ENCODE data around the gene NRG3.

Gene NRG3

GRCh38 chr10:82908096-82908495 is 1033.1 kb downstream of the NRG3 start:
- no peak overlapping the region for H3K27ac ChIP-seq (ENCODE audit: low read depth in 2 of 2, low read length in 2 of 2)
- H3K4me3 ChIP-seq (ENCODE audit: low read length in 2 of 2), result no peak overlapping the region
- no peaks in the 10 kb centered on the region for H3K4me1 ChIP-seq (ENCODE audit: control insufficient read depth in 2 of 2, insufficient read depth in 2 of 2, low read length in 2 of 2)
- no peaks in the 10 kb centered on the region for H3K27me3 ChIP-seq (ENCODE audit: control insufficient read depth in 2 of 2, insufficient read depth in 2 of 2, low read length in 2 of 2)
- H3K36me3 ChIP-seq (ENCODE audit: control insufficient read depth in 2 of 2, insufficient read depth in 2 of 2, low read length in 2 of 2), result no peaks in the 10 kb centered on the region
- no peak overlapping the region for H3K9ac ChIP-seq (ENCODE audit: low read depth in 1 of 2, low read length in 2 of 2)
- H3K9me3 ChIP-seq (ENCODE audit: control insufficient read depth in 2 of 2, low read length in 2 of 2), result peaks cover 2 to 4% of the 10 kb centered on the region in 2 donors

DNA sequence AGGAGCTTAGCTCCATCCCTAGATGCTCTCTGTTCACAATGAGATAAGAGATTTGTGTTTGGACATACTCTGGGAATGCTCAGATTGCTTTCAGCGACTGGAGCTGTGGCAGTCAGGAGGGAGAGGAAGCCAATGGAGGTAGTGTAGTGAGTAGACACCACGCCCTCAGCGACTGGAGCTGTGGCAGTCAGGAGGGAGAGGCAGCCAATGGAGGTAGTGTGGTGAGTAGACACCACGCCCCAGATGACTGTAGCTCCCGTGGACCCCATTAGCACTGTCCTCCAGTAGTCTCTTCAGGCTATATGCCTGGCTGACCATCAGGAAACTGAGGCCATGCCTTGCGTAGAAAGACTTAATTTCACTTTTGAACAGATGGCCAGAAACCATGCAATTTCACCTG is 1033.8 kb downstream of the NRG3 start:
- no peak overlapping the region for H3K4me3 ChIP-seq (ENCODE audit: low read length in 2 of 2)
- H3K27me3 ChIP-seq (ENCODE audit: control insufficient read depth in 2 of 2, insufficient read depth in 2 of 2, low read length in 2 of 2), result no peaks in the 10 kb centered on the region
- no peak overlapping the region for H3K27ac ChIP-seq (ENCODE audit: low read depth in 2 of 2, low read length in 2 of 2)
- no peak overlapping the region for H3K9ac ChIP-seq (ENCODE audit: low read depth in 1 of 2, low read length in 2 of 2)
- no peaks in the 10 kb centered on the region for H3K36me3 ChIP-seq (ENCODE audit: control insufficient read depth in 2 of 2, insufficient read depth in 2 of 2, low read length in 2 of 2)
- no peaks in the 10 kb centered on the region for H3K4me1 ChIP-seq (ENCODE audit: control insufficient read depth in 2 of 2, insufficient read depth in 2 of 2, low read length in 2 of 2)
- peaks cover 2 to 4% of the 10 kb centered on the region in 2 donors for H3K9me3 ChIP-seq (ENCODE audit: control insufficient read depth in 2 of 2, low read length in 2 of 2)

DNA sequence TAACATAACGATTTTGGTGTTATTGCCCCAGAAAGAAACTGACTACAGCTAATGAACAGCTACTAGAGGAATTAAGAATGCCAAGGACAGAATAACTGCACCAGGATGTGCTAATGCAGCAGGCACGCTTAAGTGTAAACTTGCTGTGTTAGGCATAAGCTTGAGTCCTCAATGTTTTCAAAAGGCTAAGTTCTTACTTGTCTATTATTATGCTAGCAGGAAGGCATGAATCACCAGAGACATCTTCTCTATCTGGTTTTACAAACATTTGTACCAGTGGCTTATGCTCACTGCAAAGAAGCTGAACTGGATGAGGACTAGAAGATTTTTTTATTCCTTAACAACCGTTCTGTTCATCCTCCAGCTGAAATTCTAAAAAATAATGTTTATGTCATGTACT is 1035.3 kb downstream of the NRG3 start:
- no peaks in the 10 kb centered on the region for H3K27me3 ChIP-seq (ENCODE audit: control insufficient read depth in 2 of 2, insufficient read depth in 2 of 2, low read length in 2 of 2)
- no peak overlapping the region for H3K9ac ChIP-seq (ENCODE audit: low read depth in 1 of 2, low read length in 2 of 2)
- no peak overlapping the region for H3K27ac ChIP-seq (ENCODE audit: low read depth in 2 of 2, low read length in 2 of 2)
- no peaks in the 10 kb centered on the region for H3K36me3 ChIP-seq (ENCODE audit: control insufficient read depth in 2 of 2, insufficient read depth in 2 of 2, low read length in 2 of 2)
- H3K4me1 ChIP-seq (ENCODE audit: control insufficient read depth in 2 of 2, insufficient read depth in 2 of 2, low read length in 2 of 2), result no peaks in the 10 kb centered on the region
- peaks cover 2 to 4% of the 10 kb centered on the region in 2 donors for H3K9me3 ChIP-seq (ENCODE audit: control insufficient read depth in 2 of 2, low read length in 2 of 2)
- H3K4me3 ChIP-seq (ENCODE audit: low read length in 2 of 2), result no peak overlapping the region

GRCh38 chr10:82914655-82915136 is 1039.7 kb downstream of the NRG3 start:
- no peaks in the 10 kb centered on the region for H3K27me3 ChIP-seq (ENCODE audit: control insufficient read depth in 2 of 2, insufficient read depth in 2 of 2, low read length in 2 of 2)

GRCh38 chr10:82916941-82917340 is 1041.9 kb downstream of the NRG3 start:
- Histone ChIP-seq H3K9ac (ENCODE audit: low read depth in 1 of 2, low read length in 2 of 2) (no peak overlapping the region), H3K4me1 (ENCODE audit: control insufficient read depth in 2 of 2, insufficient read depth in 2 of 2, low read length in 2 of 2) (no peaks in the 10 kb centered on the region), H3K36me3 (ENCODE audit: control insufficient read depth in 2 of 2, insufficient read depth in 2 of 2, low read length in 2 of 2) (no peaks in the 10 kb centered on the region), H3K4me3 (ENCODE audit: low read length in 2 of 2) (no peak overlapping the region), H3K9me3 (ENCODE audit: control insufficient read depth in 2 of 2, low read length in 2 of 2) (no peaks in the 10 kb centered on the region), H3K27ac (ENCODE audit: low read depth in 2 of 2, low read length in 2 of 2) (no peak overlapping the region), H3K27me3 (ENCODE audit: control insufficient read depth in 2 of 2, insufficient read depth in 2 of 2, low read length in 2 of 2) (no peaks in the 10 kb centered on the region)

More at GRCh38 chr10:82914655-82915136, 1039.7 kb downstream of the NRG3 start:
- H3K9ac ChIP-seq (ENCODE audit: low read depth in 1 of 2, low read length in 2 of 2), result no peak overlapping the region
- H3K4me1 ChIP-seq (ENCODE audit: control insufficient read depth in 2 of 2, insufficient read depth in 2 of 2, low read length in 2 of 2), result no peaks in the 10 kb centered on the region
- no peak overlapping the region for H3K27ac ChIP-seq (ENCODE audit: low read depth in 2 of 2, low read length in 2 of 2)
- H3K9me3 ChIP-seq (ENCODE audit: control insufficient read depth in 2 of 2, low read length in 2 of 2), result peaks cover 0 to 4% of the 10 kb centered on the region in 2 donors
- no peaks in the 10 kb centered on the region for H3K36me3 ChIP-seq (ENCODE audit: control insufficient read depth in 2 of 2, insufficient read depth in 2 of 2, low read length in 2 of 2)
- no peak overlapping the region for H3K4me3 ChIP-seq (ENCODE audit: low read length in 2 of 2)

DNA sequence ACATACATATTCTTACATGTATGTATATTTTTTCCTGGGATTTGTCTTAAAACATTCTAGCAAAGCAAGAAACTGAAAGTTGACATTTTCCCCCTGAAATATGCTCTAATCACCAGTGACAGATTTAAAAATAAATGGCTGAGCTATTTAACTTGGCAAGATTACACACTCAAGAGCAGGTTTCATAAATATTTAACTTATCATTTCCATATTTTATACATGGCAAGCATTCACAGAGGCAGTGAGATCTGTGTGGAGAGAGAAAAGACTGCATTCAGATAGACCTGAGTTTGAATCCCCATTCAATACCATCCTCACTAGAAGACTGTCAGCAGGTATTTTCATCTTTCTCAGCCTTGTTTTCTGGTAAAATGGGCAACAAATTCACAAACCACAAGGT is 1043.0 kb downstream of the NRG3 start:
- Histone ChIP-seq H3K27me3 (ENCODE audit: control insufficient read depth in 2 of 2, insufficient read depth in 2 of 2, low read length in 2 of 2) (no peaks in the 10 kb centered on the region), H3K4me3 (ENCODE audit: low read length in 2 of 2) (no peak overlapping the region), H3K4me1 (ENCODE audit: control insufficient read depth in 2 of 2, insufficient read depth in 2 of 2, low read length in 2 of 2) (no peaks in the 10 kb centered on the region), H3K27ac (ENCODE audit: low read depth in 2 of 2, low read length in 2 of 2) (no peak overlapping the region), H3K9me3 (ENCODE audit: control insufficient read depth in 2 of 2, low read length in 2 of 2) (no peaks in the 10 kb centered on the region), H3K36me3 (ENCODE audit: control insufficient read depth in 2 of 2, insufficient read depth in 2 of 2, low read length in 2 of 2) (no peaks in the 10 kb centered on the region), H3K9ac (ENCODE audit: low read depth in 1 of 2, low read length in 2 of 2) (no peak overlapping the region)

DNA sequence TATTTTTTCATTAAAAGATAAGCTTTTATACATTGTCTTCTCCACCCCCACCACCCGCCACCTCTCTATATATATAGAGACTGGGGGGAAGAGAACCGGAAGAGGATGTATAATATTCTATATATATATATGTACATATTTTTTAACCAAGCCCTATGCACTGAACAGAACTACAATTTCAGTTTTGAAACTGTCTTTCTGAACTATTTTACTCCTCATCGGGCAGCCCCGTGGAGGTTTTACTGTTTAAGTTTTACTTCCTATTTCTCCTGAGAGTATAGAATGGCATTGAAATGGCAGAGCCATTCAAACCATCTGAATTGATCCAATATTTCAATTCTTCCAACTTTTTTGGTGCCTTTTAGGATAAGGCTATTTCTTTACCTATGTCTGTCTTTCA is 1047.1 kb downstream of the NRG3 start:
- H3K4me3 ChIP-seq (ENCODE audit: low read length in 2 of 2), result no peak overlapping the region
- H3K9me3 ChIP-seq (ENCODE audit: control insufficient read depth in 2 of 2, low read length in 2 of 2), result no peaks in the 10 kb centered on the region
- no peak overlapping the region for H3K9ac ChIP-seq (ENCODE audit: low read depth in 1 of 2, low read length in 2 of 2)
- H3K27me3 ChIP-seq (ENCODE audit: control insufficient read depth in 2 of 2, insufficient read depth in 2 of 2, low read length in 2 of 2), result no peaks in the 10 kb centered on the region
- no peak overlapping the region for H3K27ac ChIP-seq (ENCODE audit: low read depth in 2 of 2, low read length in 2 of 2)
- H3K4me1 ChIP-seq (ENCODE audit: control insufficient read depth in 2 of 2, insufficient read depth in 2 of 2, low read length in 2 of 2), result no peaks in the 10 kb centered on the region
- no peaks in the 10 kb centered on the region for H3K36me3 ChIP-seq (ENCODE audit: control insufficient read depth in 2 of 2, insufficient read depth in 2 of 2, low read length in 2 of 2)

DNA sequence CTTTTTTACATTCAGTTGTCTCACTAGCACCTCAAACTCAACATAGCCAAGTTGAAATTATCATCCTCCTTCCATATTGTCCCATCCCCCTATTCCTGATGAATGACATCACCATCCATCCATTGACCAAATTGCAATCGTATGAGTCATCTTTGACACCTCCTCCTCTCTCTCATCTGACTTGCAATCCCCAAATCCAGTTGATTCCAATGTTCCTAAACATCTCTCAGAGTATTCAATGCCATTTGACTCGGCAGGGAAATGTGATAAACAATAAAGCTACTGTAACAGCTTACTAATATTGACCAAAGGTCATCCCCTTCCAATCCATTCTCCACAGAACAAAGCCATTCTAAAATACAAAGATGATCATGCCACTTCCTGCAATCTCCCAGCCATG is 1047.8 kb downstream of the NRG3 start:
- no peak overlapping the region for H3K9ac ChIP-seq (ENCODE audit: low read depth in 1 of 2, low read length in 2 of 2)
- no peaks in the 10 kb centered on the region for H3K27me3 ChIP-seq (ENCODE audit: control insufficient read depth in 2 of 2, insufficient read depth in 2 of 2, low read length in 2 of 2)
- H3K27ac ChIP-seq (ENCODE audit: low read depth in 2 of 2, low read length in 2 of 2), result no peak overlapping the region
- H3K4me3 ChIP-seq (ENCODE audit: low read length in 2 of 2), result no peak overlapping the region
- no peaks in the 10 kb centered on the region for H3K4me1 ChIP-seq (ENCODE audit: control insufficient read depth in 2 of 2, insufficient read depth in 2 of 2, low read length in 2 of 2)
- no peaks in the 10 kb centered on the region for H3K36me3 ChIP-seq (ENCODE audit: control insufficient read depth in 2 of 2, insufficient read depth in 2 of 2, low read length in 2 of 2)
- H3K9me3 ChIP-seq (ENCODE audit: control insufficient read depth in 2 of 2, low read length in 2 of 2), result no peaks in the 10 kb centered on the region

DNA sequence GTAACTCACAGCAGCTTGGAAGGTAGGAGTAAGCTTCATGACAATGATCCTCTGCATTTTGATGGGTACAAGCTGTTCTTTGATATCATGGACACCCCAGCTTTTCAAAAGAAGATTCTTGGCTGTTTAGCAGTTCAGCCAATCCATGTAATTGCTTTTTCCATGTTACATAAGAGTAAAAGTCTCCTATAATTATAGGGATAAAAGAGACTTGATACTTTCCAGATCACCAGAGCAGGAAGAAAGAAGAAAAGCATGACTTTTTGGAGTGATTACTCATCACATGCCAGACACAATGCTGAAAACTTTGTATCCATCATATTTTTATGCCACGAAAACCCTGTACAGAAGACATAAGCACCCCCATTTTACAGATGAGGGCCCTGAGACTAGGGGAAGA is 1049.7 kb downstream of the NRG3 start:
- no peaks in the 10 kb centered on the region for H3K27me3 ChIP-seq (ENCODE audit: control insufficient read depth in 2 of 2, insufficient read depth in 2 of 2, low read length in 2 of 2)
- no peak overlapping the region for H3K4me3 ChIP-seq (ENCODE audit: low read length in 2 of 2)
- no peak overlapping the region for H3K9ac ChIP-seq (ENCODE audit: low read depth in 1 of 2, low read length in 2 of 2)
- no peak overlapping the region for H3K27ac ChIP-seq (ENCODE audit: low read depth in 2 of 2, low read length in 2 of 2)
- no peaks in the 10 kb centered on the region for H3K36me3 ChIP-seq (ENCODE audit: control insufficient read depth in 2 of 2, insufficient read depth in 2 of 2, low read length in 2 of 2)
- no peaks in the 10 kb centered on the region for H3K4me1 ChIP-seq (ENCODE audit: control insufficient read depth in 2 of 2, insufficient read depth in 2 of 2, low read length in 2 of 2)
- H3K9me3 ChIP-seq (ENCODE audit: control insufficient read depth in 2 of 2, low read length in 2 of 2), result no peaks in the 10 kb centered on the region

GRCh38 chr10:82925547-82925946 is 1050.6 kb downstream of the NRG3 start:
- no peaks in the 10 kb centered on the region for H3K27me3 ChIP-seq (ENCODE audit: control insufficient read depth in 2 of 2, insufficient read depth in 2 of 2, low read length in 2 of 2)
- no peak overlapping the region for H3K9ac ChIP-seq (ENCODE audit: low read depth in 1 of 2, low read length in 2 of 2)
- no peak overlapping the region for H3K27ac ChIP-seq (ENCODE audit: low read depth in 2 of 2, low read length in 2 of 2)
- no peaks in the 10 kb centered on the region for H3K36me3 ChIP-seq (ENCODE audit: control insufficient read depth in 2 of 2, insufficient read depth in 2 of 2, low read length in 2 of 2)
- H3K9me3 ChIP-seq (ENCODE audit: control insufficient read depth in 2 of 2, low read length in 2 of 2), result no peaks in the 10 kb centered on the region
- H3K4me3 ChIP-seq (ENCODE audit: low read length in 2 of 2), result no peak overlapping the region
- H3K4me1 ChIP-seq (ENCODE audit: control insufficient read depth in 2 of 2, insufficient read depth in 2 of 2, low read length in 2 of 2), result no peaks in the 10 kb centered on the region

DNA sequence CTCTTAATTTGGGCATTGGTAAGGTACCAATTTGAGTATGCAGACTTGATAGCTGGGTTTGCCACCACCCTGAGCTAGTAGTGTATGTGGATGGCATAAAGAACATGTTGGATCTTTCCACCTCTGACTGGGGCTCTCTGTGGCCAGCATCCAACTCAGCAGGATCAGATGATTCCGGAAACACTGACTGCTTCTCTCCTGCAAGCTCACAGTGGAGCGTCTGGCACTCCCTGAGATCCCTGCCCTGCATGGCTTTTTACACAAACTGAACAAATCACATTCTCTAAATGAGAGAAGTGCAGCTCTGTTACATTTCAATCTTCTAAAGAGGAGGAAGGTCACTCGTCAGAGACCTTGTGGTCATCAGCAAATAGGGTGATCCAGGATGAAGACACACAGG is 1057.5 kb downstream of the NRG3 start:
- no peak overlapping the region for H3K4me3 ChIP-seq (ENCODE audit: low read length in 2 of 2)
- H3K27ac ChIP-seq (ENCODE audit: low read depth in 2 of 2, low read length in 2 of 2), result no peak overlapping the region
- no peaks in the 10 kb centered on the region for H3K9me3 ChIP-seq (ENCODE audit: control insufficient read depth in 2 of 2, low read length in 2 of 2)

More for the DNA sequence above, 1057.5 kb downstream of the NRG3 start:
- Histone ChIP-seq H3K27me3 (ENCODE audit: control insufficient read depth in 2 of 2, insufficient read depth in 2 of 2, low read length in 2 of 2) (no peaks in the 10 kb centered on the region), H3K36me3 (ENCODE audit: control insufficient read depth in 2 of 2, insufficient read depth in 2 of 2, low read length in 2 of 2) (no peaks in the 10 kb centered on the region), H3K4me1 (ENCODE audit: control insufficient read depth in 2 of 2, insufficient read depth in 2 of 2, low read length in 2 of 2) (no peaks in the 10 kb centered on the region), H3K9ac (ENCODE audit: low read depth in 1 of 2, low read length in 2 of 2) (no peak overlapping the region)
